VCaP (cell line): ENCODE results near the gene ACMSD.

Experiments
- H3K27ac ChIP-seq: fragments of 450-650 bp; 2 replicates; pipeline ENCODE4 v1.5.1; 2017
- CTCF ChIP-seq: fragments of 450-650 bp; conservative IDR thresholded peaks from 2 replicates; pipeline ENCODE4 v1.5.1; 2017; ENCODE audit warnings: mild to moderate bottlenecking, moderate library complexity

Gene ACMSD

GRCh38 chr2:134933732-134934131 lies 95.3 kb downstream of the ACMSD start:
- peak overlapping the region; percentile 66 for H3K27ac ChIP-seq
- TF ChIP-seq CTCF: no peak

GRCh38 chr2:134934150-134934549 lies 95.7 kb downstream of the ACMSD start:
- peak overlapping the region; percentile 66 for H3K27ac ChIP-seq
- no peak for TF ChIP-seq CTCF

- TF ChIP-seq CTCF: no peak
- H3K27ac ChIP-seq: peak overlapping the region; percentile 66
Observed at GRCh38 chr2:134934641-134935040, 96.2 kb downstream of the ACMSD start.

GRCh38 chr2:134936691-134937090 lies 98.3 kb downstream of the ACMSD start:
- H3K27ac ChIP-seq: peak overlapping the region; percentile 80
- no peak for TF ChIP-seq CTCF

GRCh38 chr2:134943540-134943939 lies 105.1 kb downstream of the ACMSD start:
- H3K27ac ChIP-seq: no peak overlapping the region
- no peak for TF ChIP-seq CTCF

- no peak overlapping the region for H3K27ac ChIP-seq
- no peak for TF ChIP-seq CTCF
Observed at GRCh38 chr2:134944975-134945374, 106.6 kb downstream of the ACMSD start.

- H3K27ac ChIP-seq: no peak overlapping the region
- no peak for TF ChIP-seq CTCF
Observed at GRCh38 chr2:134946073-134946472, 107.7 kb downstream of the ACMSD start.
